ENCODE results near the gene SH2D7. TPM values are rescaled to one million over a fixed set of nuclear protein-coding genes. Genes with fewer than 3 reads are reported as not detected.

SH2D7 gene
- polyA plus RNA-seq, 1 of the 3 experiments (the other 2 are of a cell fraction): not detected

DNA sequence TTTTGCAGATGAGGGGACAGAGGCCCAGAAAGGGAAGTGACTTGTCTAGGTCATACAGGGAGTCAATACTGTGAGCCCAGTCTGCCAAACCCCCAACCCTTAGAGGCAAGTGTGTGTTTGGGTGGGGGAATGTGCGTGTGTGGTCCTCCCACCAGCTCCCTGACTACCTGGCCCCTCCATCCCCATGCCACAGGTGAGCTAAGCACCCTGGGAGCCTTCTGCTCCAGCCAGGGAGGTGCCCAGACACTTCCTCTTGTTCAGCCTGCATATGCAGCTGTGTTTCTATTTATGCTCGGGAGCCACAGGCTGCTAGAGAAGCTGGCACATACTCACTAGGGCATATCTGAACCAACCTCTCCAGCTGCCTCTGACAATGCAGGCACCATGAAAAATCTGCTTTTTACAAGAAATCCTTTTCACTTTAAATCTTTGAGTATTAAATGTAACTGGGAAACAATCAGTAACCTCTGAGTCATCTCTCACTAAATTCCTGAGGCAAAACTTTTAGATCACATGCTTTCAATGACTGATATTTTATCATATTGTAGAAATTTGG lies 35.6 kb upstream of the SH2D7 start:
- H3K79me2 ChIP-seq (ENCODE audit: insufficient read depth): peaks cover 91% of the 10 kb centered on the region
- ChIA-PET POLR2A (interaction anchor here (0.9 to 1.0 kb wide), 2 partner anchors 11 to 12 kb away, joined by 3 read pairs; no protein-coding TSS in a partner anchor), CTCF (interaction anchor here (1.3 to 1.5 kb wide), 3 partner anchors 52 to 97 kb away, joined by 3 to 6 read pairs (median 4); no protein-coding TSS in a partner anchor)
- H3K4me2 ChIP-seq: peak overlapping the region; percentile 70
- H3K27me3 ChIP-seq (ENCODE audit: insufficient read depth): no peaks in the 10 kb centered on the region
- H3K36me3 ChIP-seq (replicated peaks in 1 of 2; ENCODE audit: control insufficient read depth in 1 of 2, insufficient read depth in 2 of 2, low read length in 1 of 2): peaks cover 0 to 15% of the 10 kb centered on the region in 2 experiments
- H3F3A ChIP-seq (replicated peaks; ENCODE audit: insufficient read depth): peaks cover 6% of the 10 kb centered on the region
- peaks cover 30 to 52% of the 10 kb centered on the region in 2 experiments; a peak in 3 of 4 replicates for H3K4me1 ChIP-seq (ENCODE audit: control insufficient read depth in 1 of 2, insufficient read depth in 2 of 2, low read depth in 1 of 2, low read length in 1 of 2)
- H3K9me2 ChIP-seq: no peaks in the 10 kb centered on the region
- no peak overlapping the region for H2AFZ ChIP-seq (ENCODE audit: low read depth)
- TF ChIP-seq RFX5 (IDR thresholded peaks at IDR 0.05; ENCODE audit: low read length) (no peak), RCOR1 (IDR thresholded peaks at IDR 0.05; ENCODE audit: low read length) (no peak), JUND (IDR thresholded peaks at IDR 0.05) (peak; percentile 44; the same call in 1 of the 2 replicates), EP300 (IDR thresholded peaks at IDR 0.05; ENCODE audit: borderline replicate concordance in 1 of 2, low read depth in 1 of 2, low read length in 1 of 2) (peak in 1 of 2 experiments; percentile 37; a peak in 1 of 4 replicates), SMC3 (IDR thresholded peaks at IDR 0.05; ENCODE audit: low read depth, low read length) (no peak), YY1 (IDR thresholded peaks at IDR 0.05; ENCODE audit: low read depth) (no peak), MEF2A (IDR thresholded peaks at IDR 0.05; ENCODE audit: borderline replicate concordance, low read depth) (no peak), RXRA (IDR thresholded peaks at IDR 0.05; ENCODE audit: borderline replicate concordance, low read depth) (no peak), NRF1 (IDR thresholded peaks at IDR 0.05; ENCODE audit: low read depth, low read length) (0 out of 2 replicates have a peak, but pooled peaks have one; percentile 4), TCF12 (IDR thresholded peaks at IDR 0.05) (peak; percentile 62), FOSL2 (IDR thresholded peaks at IDR 0.05; ENCODE audit: borderline replicate concordance, low read depth) (peak; percentile 57; the same call in 1 of the 2 replicates)
- TF ChIP-seq, protein P1, sequence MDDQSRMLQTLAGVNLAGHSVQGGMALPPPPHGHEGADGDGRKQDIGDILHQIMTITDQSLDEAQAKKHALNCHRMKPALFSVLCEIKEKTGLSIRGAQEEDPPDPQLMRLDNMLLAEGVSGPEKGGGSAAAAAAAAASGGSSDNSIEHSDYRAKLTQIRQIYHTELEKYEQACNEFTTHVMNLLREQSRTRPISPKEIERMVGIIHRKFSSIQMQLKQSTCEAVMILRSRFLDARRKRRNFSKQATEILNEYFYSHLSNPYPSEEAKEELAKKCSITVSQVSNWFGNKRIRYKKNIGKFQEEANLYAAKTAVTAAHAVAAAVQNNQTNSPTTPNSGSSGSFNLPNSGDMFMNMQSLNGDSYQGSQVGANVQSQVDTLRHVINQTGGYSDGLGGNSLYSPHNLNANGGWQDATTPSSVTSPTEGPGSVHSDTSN (IDR thresholded peaks at IDR 0.05): peak; percentile 25; the same call in 1 of the 2 replicates
- H4K20me1 ChIP-seq (ENCODE audit: insufficient read depth): peaks cover 8% of the 10 kb centered on the region; the same call in 1 of the 2 replicates
- H3K4me3 ChIP-seq (ENCODE audit: low read depth in 2 of 2, low read length in 1 of 2): no peak overlapping the region
- peak overlapping the region; percentile 68 to 78 for H3K27ac ChIP-seq (ENCODE audit: low read depth in 2 of 2, low read length in 1 of 2)
- H3K9ac ChIP-seq: peak overlapping the region; percentile 43; the same call in 1 of the 2 replicates
- 43% methylated on average over 2 of the region's 2 CpGs for WGBS (ENCODE audit: low lambda C conversion rate)
- no peaks in the 10 kb centered on the region for H3K9me3 ChIP-seq
- no peak for DNase-seq

DNA sequence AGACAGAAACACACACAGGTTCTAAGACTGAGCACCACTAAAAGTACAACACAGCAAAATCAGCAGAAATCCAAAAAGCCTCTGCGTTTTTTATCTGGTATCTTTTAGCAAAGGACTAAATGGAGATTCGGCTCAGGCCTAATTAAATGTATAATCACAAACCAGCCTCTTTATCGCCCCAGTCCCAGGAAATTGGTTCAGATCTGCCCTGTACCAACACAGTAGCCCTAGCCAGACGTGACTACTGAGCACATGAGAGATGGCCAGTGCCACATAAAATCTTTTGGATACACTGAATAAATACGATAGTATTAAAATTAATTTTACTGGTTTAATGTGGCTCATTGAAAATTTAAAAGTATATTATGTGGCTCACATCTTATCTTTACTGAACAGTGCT lies 34.6 kb upstream of the SH2D7 start:
- Histone ChIP-seq H3K79me2 (ENCODE audit: insufficient read depth) (peaks cover 91% of the 10 kb centered on the region), H2AFZ (ENCODE audit: low read depth) (no peak overlapping the region), H3K4me1 (ENCODE audit: control insufficient read depth in 1 of 2, insufficient read depth in 2 of 2, low read depth in 1 of 2, low read length in 1 of 2) (peaks cover 27 to 51% of the 10 kb centered on the region in 2 experiments; a peak in 3 of 4 replicates), H3K4me3 (ENCODE audit: low read depth in 2 of 2, low read length in 1 of 2) (no peak overlapping the region), H3K36me3 (replicated peaks in 1 of 2; ENCODE audit: control insufficient read depth in 1 of 2, insufficient read depth in 2 of 2, low read length in 1 of 2) (peaks cover 0 to 11% of the 10 kb centered on the region in 2 experiments), H3K27ac (ENCODE audit: low read depth in 2 of 2, low read length in 1 of 2) (peak overlapping the region; percentile 67 to 78), H3K27me3 (ENCODE audit: insufficient read depth) (no peaks in the 10 kb centered on the region), H3K9me2 (no peaks in the 10 kb centered on the region), H3F3A (replicated peaks; ENCODE audit: insufficient read depth) (peaks cover 6% of the 10 kb centered on the region), H3K9ac (no peak overlapping the region), H4K20me1 (ENCODE audit: insufficient read depth) (peaks cover 8% of the 10 kb centered on the region; the same call in 1 of the 2 replicates), H3K9me3 (no peaks in the 10 kb centered on the region), H3K4me2 (no peak overlapping the region)
- ChIA-PET POLR2A (interaction anchor here (0.9 kb wide), 1 partner anchor 10 kb away, joined by 3 read pairs; no protein-coding TSS in a partner anchor), CTCF (interaction anchor here (1.3 to 1.5 kb wide), 3 partner anchors 51 to 98 kb away, joined by 3 to 6 read pairs (median 4); no protein-coding TSS in a partner anchor)
- 88% methylated on average over 5 of the region's 5 CpGs for WGBS (ENCODE audit: low lambda C conversion rate)
- peak; percentile 67 for DNase-seq
- TF ChIP-seq, protein P2, sequence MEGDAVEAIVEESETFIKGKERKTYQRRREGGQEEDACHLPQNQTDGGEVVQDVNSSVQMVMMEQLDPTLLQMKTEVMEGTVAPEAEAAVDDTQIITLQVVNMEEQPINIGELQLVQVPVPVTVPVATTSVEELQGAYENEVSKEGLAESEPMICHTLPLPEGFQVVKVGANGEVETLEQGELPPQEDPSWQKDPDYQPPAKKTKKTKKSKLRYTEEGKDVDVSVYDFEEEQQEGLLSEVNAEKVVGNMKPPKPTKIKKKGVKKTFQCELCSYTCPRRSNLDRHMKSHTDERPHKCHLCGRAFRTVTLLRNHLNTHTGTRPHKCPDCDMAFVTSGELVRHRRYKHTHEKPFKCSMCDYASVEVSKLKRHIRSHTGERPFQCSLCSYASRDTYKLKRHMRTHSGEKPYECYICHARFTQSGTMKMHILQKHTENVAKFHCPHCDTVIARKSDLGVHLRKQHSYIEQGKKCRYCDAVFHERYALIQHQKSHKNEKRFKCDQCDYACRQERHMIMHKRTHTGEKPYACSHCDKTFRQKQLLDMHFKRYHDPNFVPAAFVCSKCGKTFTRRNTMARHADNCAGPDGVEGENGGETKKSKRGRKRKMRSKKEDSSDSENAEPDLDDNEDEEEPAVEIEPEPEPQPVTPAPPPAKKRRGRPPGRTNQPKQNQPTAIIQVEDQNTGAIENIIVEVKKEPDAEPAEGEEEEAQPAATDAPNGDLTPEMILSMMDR (IDR thresholded peaks at IDR 0.05): no peak
- TF ChIP-seq EZH2phosphoT487 (IDR thresholded peaks at IDR 0.05; ENCODE audit: borderline replicate concordance, low read depth) (no peak), YY1 (IDR thresholded peaks at IDR 0.05; ENCODE audit: low read depth) (no peak), RXRA (IDR thresholded peaks at IDR 0.05; ENCODE audit: borderline replicate concordance, low read depth) (no peak), GATA2 (CRISPR knock-in tag; IDR thresholded peaks at IDR 0.05) (peak; percentile 90), RAD21 (IDR thresholded peaks at IDR 0.05; ENCODE audit: low read length) (peak; percentile 11; the same call in 1 of the 2 replicates), POLR2AphosphoS5 (IDR thresholded peaks at IDR 0.05; ENCODE audit: low read depth, low read length) (no peak), GABPA (IDR thresholded peaks at IDR 0.05; ENCODE audit: low read depth) (no peak), EP300 (IDR thresholded peaks at IDR 0.05; ENCODE audit: borderline replicate concordance in 1 of 2, low read depth in 1 of 2, low read length in 1 of 2) (peak in 1 of 2 experiments; percentile 69; a peak in 1 of 4 replicates), MEF2A (IDR thresholded peaks at IDR 0.05; ENCODE audit: borderline replicate concordance, low read depth) (no peak), FOXJ3 (CRISPR knock-in tag; IDR thresholded peaks at IDR 0.05) (peak; percentile 68; the same call in 1 of the 2 replicates), CHD2 (IDR thresholded peaks at IDR 0.05; ENCODE audit: low read length, partially characterized antibody) (no peak), NFIC (IDR thresholded peaks at IDR 0.05; ENCODE audit: borderline replicate concordance) (no peak)
- TF ChIP-seq, protein P3, sequence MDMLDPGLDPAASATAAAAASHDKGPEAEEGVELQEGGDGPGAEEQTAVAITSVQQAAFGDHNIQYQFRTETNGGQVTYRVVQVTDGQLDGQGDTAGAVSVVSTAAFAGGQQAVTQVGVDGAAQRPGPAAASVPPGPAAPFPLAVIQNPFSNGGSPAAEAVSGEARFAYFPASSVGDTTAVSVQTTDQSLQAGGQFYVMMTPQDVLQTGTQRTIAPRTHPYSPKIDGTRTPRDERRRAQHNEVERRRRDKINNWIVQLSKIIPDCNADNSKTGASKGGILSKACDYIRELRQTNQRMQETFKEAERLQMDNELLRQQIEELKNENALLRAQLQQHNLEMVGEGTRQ (IDR thresholded peaks at IDR 0.05; ENCODE audit: borderline replicate concordance, low read depth, low read length): no peak
- TF ChIP-seq, protein P4, sequence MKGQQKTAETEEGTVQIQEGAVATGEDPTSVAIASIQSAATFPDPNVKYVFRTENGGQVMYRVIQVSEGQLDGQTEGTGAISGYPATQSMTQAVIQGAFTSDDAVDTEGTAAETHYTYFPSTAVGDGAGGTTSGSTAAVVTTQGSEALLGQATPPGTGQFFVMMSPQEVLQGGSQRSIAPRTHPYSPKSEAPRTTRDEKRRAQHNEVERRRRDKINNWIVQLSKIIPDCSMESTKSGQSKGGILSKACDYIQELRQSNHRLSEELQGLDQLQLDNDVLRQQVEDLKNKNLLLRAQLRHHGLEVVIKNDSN (IDR thresholded peaks at IDR 0.05; ENCODE audit: borderline replicate concordance, low read depth): no peak

All from SK-N-SH (cell line).